GM19351 (cell line): ENCODE results near the gene MEIOSIN.
"Not testable (repeated sequence)": the region's sequence is repeated elsewhere in the genome, so short reads cannot be mapped to it uniquely, and the experiment has no call there.

Source experiments
- ATAC-seq: cut with Tn5 transposase; IDR thresholded peaks from one replicate; pipeline ENCODE4 v1.9.1; 2021; ENCODE audit warnings: mild to moderate bottlenecking, moderate library complexity; ENCODE audit not compliant: unreplicated experiment

MEIOSIN gene

DNA sequence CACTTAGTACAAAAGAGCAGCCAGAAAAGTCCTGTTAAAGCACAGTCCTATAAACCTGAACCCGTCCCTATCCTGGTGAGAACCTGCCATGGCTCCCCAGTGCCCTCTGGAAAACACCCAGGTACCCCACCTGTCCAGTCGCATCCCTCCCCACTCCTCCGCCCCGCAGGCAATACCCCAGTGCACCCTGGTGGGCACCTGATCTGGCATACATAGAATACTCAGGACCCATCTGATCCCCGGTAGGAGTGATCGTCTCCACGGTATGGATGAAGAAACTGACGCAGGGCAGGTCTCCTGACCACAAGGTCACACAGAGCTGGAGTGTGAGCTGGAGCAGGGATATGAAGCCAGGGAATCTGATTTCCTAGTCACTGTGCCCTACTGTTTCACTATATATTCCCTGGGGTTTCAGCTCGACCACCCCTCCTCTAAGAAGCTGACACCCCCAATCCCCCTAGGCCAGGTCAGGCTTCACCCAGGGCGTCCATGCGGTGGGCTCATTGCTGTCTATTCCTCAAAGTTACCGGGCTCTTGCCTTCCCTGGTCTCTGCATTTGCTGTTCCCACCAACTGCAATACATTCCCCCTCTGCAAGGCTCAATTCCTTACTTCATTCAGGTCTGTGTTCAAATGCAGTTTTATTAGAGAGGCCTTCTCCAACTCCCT is 15.1 kb upstream of the MEIOSIN start:
- no peak for ATAC-seq

DNA sequence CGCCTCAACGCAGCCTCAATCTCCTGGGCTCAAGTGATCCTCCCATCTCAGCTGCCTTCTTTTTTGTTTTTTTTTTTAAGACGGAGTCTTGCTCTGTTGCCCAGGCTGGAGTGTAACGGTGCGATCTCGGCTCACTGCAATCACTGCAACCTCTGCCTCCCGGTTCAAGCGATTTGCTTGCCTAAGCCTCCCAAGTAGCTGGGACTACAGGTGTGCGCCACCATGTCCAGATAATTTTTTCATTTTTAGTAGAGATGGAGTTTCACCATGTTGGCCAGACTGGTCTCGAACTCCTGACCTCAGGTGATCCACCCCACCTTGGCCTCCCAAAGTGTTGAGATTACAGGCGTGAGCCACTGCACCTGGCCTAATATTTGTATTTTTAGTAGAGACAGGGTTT is 13.2 kb upstream of the MEIOSIN start:
- ATAC-seq, result not testable (repeated sequence)

DNA sequence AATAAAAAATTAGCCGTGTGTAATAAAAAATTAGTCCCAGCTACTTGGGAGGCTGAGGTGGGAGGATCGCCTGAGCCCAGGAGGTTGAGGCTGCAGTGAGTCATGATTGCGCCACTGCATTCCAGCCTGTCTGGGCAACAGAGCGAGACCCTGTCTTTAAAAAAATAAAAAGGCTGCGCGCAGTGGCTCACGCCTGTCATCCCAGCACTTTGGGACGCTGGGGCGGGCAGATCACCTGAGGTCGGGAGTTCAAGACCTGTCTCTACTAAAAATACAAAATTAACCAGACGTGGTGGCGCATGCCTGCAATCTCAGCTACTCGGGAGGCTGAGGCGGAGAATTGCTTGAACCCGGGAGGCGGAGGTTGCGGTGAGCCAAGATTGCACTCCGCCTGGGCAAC is 4.6 kb upstream of the MEIOSIN start:
- ATAC-seq, result not testable (repeated sequence)

DNA sequence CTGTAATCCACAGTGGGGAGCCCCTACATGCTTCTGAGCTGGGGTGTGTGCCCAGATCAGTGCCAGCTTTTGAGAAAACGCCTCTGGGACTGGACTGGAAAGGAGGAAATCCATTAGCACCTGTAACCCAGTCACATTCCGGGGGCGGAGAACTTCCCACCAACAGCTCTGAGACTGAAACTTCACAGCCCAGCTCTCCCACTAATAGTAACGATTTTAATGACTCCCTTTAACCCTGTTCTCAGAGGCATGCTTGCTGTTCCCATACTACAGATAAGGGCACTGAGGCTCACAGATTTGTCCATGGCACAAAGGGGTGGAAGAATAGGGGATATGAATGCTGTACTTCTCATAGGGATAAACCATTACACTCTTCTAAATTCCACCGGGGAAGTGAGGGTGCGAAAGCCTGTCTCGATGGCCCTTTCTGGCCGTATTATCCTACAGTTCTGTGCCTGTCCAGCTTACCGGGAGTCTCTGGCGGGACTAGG is 3.4 kb upstream of the MEIOSIN start:
- ATAC-seq, result no peak

DNA sequence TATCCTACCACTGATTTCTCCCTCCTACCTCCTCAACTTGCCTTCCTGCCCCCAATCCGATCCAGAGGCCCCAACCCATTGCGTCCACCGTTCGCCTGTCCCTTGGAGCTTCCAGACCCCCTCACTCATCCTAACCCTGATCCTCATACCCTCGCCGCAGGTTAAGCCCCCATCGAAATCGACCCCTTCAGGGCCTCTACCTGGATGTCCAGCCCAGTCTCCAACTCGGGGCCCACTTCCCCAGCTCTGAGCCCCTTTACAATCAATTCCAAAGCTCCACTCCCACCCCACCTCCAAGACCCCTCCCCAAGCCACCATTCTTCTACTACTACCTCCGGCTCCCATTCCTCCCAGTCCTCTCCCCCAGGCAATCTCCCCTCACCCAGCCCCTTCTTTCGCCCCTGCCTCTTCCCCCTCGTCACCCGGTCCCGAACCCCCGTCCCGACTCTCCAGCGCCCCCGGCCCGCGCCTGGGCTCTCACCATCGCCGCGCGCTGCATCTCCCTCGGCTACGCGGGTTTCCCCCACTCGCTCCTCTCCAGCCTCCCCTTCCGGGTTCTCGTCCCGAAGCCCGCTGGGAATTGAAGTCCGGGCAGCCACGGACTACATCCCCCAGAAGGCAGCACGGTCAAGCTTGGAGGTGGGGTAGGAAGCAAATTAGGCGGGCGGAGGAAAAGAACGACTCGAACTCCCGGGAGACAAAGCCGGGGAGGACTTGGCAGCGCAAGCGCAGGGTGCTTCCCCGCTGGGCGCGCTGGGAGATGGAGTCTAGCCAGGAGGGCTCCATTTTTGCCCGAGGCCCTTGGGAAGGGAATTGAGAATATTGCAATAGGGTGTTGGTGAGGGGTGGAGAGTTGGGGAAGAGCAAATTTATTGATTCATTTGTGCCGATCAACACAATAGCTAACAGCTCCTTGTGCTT is 2.6 kb upstream of the MEIOSIN start, which contains the start of gene FBXO46:
FBXO46 (minus strand) TSS at position 529 of the 921 bp plus-strand sequence. CDS start 17,401 bp downstream, outside the sequence.
- ATAC-seq, result peak; percentile 97

DNA sequence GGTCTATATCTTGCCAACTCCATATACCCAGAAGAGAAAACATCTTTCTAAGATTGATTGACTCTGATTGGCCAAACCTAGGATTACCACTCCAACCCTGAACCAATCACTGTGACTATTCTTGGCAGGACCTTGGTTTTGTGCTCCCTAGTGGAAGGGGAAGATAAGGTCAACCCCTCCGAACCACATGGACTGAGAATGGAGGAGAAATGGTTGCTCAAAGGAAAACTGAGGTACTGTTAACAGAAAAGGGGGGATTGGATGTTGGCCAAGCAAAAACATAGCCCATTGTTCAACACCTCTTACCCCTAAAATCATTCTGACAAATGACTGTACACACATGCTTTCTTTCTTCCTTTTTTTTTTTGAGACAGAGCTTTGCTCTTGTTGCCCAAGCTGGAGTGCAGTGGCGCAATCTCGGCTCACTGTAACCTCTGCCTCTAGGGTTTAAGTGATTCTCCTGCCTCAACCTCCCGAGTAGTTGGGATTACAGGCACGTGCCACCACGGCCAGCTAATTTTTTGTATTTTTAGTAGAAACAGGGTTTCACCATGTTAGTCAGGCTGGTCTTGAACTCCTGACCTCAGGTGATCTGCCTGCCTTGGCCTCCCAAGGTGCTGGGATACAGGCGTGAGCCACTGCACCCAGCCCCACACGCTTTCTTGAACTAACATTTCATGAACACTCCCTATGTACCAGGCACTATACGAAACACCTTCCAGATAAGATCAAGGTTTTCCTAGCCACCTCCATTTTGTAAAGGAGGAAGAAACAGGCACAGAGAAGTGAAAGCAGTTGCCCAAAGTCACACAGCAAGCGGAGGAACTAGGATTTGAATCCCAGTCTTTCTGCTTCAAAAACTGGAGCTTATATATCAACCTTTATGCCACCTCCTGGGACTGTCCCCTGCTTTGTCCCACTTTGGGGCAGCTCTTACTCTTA is 6.5 kb downstream of the MEIOSIN start:
- ATAC-seq, result no peak

DNA sequence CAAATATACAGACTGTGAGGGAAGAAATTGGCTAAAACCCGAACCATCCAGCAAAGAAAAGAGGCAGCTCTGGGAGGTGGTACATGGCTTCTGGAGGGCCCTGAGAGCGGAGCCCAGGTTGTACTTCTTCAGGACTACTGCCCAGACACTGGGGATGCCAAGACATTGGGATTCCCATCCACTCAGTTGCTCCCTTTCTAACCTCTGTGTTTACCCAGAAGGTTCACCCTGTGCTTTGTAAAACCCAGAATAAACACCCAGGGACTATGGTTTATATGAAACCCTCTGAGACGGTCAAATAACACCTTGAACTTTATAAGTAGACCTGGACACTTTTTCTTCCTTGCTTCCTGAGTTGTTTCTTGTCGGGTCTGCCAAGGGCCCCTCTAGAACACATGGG is 9.7 kb downstream of the MEIOSIN start:
- no peak for ATAC-seq

DNA sequence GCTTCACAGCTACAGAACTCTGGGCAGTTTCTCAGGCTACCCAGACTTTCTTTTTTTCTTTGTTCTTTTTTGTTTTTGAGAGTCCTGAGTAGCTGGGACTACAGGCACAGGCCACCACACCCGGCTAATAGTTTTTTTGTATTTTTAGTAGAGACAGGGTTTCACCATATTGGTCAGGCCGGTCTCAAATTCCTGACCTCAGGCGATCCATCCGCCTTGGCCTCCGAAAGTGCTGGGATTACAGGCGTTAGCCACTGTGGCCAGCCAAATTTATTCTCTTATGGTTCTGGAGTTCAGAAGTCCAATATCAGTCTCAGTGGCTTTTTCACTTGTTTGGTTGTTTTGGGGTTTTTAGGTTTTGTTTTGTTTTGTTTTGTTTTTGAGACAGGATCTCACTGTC is 12.4 kb downstream of the MEIOSIN start:
- no peak for ATAC-seq

DNA sequence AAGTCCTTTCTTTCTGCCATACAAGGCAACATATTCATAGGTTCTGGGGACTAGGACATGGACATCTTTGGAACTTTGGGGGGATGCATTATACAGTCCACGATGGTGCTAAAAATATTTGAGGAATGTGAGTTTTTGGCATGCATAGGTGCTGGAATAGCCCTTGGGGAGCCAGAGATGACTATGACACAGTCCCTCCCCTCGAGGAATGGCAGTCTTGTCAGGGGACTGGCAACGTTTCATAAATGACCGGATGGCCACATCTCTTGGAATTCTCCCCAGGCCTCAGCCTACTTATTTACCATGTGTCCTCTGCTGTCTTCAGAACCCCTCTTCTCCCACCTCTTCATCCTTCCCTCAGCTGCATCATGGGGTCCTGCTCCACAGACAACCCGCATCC is 13.6 kb downstream of the MEIOSIN start:
- no peak for ATAC-seq

DNA sequence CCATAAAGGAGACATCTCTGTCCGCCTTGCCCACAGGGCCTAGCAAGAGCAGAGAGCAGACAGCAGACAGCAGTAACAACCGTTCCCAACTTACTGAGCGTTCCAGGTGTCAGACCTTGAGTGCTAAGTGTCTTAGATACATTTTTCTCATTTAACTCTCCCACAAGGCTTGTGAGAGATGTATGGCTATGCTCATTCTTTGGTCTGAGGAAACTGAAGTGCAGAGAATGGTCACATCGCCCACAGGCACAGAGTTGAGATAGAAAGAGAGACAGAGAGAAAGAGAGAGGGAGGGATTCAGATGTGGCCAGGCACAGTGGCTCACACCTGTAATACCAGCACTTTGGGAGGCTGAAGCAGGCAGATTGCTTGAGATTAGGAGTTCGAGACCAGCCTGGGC is 14.3 kb downstream of the MEIOSIN start:
- ATAC-seq, result no peak

DNA sequence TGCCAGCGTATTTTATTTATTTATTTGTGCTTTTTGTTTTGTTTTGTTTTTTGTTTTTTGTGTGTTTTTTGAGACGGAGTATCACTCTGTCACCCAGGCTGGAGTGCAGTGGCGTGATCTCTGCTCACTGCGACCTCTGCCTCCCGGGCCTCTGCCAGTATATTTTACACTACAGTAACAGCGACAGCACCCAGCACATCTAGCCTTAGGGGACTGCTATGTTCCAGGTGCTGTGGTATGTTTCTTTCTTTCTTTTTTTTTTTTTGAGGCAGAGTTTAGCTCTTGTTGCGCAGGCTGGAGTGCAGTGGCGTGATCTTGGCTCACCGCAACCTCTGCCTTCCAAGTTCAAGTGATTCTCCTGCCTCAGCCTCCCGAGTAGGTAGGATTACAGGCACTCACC is 18.2 kb downstream of the MEIOSIN start:
- ATAC-seq, result not testable (repeated sequence)

DNA sequence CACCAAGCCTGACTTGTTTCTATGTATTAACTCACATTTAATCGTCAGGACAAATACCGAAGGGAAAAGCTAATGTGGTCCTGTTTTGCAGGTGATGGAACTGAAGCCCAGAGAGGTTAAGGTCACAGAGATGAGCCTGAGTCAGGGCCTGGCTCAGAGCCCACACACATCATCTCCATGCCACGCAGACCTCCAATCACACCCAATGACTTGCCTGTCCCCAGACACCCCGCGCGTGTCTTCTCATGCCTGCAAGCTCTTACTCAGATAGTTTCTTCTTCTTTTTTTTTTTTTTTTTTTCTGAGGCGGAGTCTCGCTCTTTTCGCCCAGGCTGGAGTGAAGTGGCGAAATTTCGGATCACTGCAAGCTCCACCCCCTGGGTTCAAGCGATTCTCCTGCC is 19.4 kb downstream of the MEIOSIN start:
- no peak for ATAC-seq

DNA sequence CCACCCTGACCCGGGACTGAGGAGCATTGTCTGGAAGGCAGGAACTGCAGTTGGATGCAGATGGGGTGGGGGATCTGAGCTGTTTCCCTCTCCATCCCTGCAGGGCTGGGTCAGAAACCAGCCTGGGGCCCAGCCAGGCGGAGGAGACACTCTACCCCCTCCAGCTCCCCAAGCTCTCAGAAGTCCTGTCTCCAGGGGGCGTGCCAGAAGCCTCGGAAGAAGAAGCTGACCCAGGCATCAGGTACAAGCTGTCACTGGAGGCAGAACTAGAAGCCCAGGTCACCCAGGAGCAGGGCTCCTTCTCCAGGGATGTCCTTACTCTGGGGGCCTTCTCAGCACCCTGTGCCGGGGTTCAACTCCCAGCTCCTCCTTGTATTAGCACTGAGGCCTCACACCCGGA is 20.3 kb downstream of the MEIOSIN start:
- ATAC-seq, result no peak

DNA sequence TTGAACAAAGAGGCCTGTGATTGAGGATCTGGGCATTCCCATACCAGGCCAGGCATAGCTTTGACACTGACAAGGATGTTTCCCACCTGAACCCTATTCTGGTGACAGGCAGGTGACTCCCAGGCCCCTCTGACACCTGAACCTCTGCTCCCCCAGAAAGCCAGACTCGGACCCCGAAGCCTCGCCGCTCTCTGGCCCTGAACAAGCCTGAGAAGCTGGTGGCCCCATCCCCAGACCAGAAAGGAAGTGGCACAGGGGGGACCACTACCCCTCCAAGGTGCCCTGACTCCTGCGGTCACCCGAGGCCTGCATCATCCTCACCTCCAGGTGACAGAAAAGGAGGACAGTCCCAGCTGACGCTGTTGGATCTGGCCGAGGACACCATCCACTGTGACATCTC is 21.1 kb downstream of the MEIOSIN start:
- no peak for ATAC-seq

DNA sequence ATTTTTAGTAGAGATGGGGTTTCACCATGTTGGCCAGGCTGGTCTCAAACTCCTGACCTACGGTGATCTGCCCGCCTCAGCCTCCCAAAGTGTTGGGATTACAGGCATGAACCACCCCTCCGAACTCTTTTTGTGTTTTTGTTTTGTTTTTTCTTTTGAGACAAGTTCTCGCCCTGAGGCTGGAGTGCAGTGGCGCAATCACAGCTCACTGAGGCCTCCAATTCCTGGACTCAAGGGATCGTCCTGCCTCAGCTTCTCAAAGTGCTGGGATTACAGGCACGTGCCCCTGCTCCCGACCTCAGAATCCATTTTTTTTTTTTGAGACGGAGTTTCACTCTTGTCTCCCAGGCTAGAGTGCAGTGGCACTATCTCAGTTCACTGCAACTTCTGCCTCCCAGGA is 24.5 kb downstream of the MEIOSIN start:
- no peak for ATAC-seq

DNA sequence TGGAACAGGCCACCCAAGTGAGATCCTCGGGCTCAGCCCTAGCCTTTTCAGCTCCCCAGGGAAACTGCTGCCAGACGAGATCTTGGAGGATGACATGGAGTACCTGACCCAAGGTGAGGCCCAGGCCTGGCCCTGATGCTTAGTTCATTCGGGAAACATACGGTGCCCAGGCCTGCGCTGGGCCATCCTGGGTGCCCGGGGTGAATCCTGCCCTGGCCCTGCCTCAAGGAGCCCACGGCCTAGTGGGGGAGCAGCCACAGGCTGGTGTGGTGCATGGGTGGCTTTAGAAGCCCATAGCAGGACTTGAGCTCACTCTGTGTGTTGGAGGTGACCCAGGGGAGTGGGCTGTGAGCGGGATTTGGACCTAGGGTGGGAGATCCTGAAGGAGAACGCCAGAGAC is 25.7 kb downstream of the MEIOSIN start:
- ATAC-seq, result no peak

DNA sequence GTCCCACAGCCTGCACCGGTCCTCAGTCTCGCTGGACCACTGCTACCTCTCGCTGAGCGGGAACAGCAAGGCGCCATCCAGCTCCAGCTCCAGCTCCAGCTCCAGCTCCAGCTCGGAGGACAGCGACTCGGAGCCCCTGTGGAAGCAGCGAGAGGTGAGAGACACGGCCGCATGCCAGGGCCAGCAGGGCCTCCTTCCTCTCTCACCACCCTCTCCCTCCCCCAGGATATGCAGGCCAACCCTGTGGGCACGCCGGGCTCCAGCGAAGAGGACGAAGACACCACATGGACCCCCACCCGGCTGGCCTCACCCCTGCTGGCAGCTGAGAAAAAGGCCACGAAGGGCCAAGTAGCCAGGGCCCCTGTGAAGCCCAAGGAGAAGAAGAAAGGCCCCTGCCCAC is 28.5 kb downstream of the MEIOSIN start:
- ATAC-seq, result no peak

DNA sequence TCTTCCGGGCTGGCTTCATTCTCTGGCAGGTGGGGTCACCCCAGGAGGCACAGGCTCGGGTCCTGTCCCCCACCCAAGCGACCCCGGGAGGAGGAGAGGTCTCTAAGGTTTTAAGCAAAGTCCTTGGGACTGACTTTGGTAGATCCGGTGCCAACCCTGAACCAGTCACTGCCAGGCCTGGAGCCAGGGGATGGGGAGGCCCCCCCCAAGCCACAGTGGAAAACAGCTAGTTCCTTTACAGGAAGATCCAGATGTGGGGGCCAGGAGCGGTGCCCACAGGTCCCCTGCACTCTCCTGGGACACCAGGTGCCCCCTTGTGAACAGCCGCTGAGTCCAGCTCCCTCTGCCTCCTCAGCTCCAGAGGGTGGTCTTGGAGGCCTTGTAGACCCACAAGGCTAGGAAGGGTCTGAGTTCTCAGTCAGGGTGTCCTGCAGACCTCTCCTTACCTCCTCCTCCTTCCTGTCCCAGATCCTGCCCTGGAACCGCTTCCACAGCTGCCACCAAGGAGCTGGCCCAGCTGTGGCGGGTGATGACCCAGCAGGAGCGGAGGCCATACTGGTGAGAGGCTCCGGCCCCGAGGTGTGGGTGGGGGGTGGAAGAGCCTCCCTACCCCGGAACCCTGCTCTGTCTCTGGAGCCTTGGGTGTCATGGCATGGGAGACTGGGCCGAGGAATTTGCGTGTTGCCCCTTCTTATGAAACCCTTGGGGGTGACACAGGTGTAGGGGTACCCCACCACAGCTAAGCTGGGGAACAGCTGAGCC is 29.8 kb downstream of the MEIOSIN start:
- ATAC-seq, result no peak

DNA sequence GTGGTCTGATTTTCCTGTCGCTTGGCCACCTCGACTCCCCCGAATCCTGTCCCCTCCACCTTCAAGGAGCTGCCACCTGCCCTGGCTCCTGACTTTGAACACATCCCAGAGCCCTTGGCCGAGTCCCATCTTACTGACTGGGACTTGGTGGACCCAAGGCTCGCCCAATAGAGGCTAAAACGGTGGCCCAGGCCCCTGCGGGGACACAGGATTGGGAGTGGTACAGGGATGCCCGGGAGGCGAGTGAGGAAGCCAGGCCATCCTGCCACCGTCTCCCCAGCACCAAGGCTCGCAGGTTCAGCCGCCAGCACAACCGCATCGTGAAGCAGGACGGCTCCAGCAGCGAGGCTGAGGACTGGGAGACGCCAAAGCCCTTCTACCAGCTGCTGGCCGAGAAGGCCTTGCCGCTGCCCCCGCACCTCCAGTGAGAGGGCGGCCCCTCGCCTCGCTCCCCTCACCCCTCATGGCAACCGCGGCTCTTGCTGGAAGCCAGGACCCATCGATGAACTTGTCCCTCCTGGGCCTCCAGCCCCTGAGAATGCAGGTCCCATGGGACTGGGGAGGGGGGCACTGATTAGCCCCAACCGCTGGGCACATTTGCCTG is 30.6 kb downstream of the MEIOSIN start:
- no peak for ATAC-seq

DNA sequence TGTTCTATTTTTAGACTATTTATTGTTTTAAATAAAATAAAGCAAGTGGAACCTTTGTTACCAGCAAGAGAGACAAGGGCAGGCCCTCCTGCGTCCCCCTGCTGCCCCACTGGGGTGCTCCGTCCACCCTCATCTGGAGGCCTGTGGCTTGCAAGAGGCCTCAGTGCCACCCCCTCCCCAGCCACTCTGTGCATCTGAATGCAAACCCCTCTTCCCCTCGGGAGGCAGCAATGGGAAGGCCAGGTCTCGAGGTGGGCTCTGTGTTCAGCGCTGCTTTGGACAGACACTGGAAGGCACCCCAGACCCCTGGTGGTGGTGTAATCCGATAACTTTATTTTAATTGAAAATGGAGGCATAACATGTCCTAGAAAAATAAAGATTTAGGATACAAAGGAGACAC is 31.2 kb downstream of the MEIOSIN start:
- no peak for ATAC-seq
